Trophoblast cell (in vitro differentiated cells and primary cell): ENCODE measurements around the gene GLOD5.

ENCODE experiments used
- DNase-seq, 2 donors: peaks; one replicate each; pipeline ENCODE4 v3.0.0-alpha.2; 2016
- H2AFZ ChIP-seq: 2 replicates; pipeline ENCODE4 v1.6.1; 2013; ENCODE audit warnings: low read length, moderate library complexity, mild to moderate bottlenecking; ENCODE audit not compliant: insufficient read depth, poor library complexity
- H2AK5ac ChIP-seq: 2 replicates; pipeline ENCODE4 v1.6.1; 2013; ENCODE audit warnings: mild to moderate bottlenecking, low read length
- H2BK120ac ChIP-seq: 2 replicates; pipeline ENCODE4 v1.6.1; 2013; ENCODE audit warnings: low read length, mild to moderate bottlenecking, moderate library complexity; ENCODE audit not compliant: insufficient read depth, poor library complexity
- H2BK12ac ChIP-seq: 2 replicates; pipeline ENCODE4 v1.6.1; 2013; ENCODE audit warnings: mild to moderate bottlenecking, low read length, moderate library complexity
- H2BK5ac ChIP-seq: 2 replicates; pipeline ENCODE4 v1.6.1; 2013; ENCODE audit warnings: low read length, low read depth, moderate library complexity, mild to moderate bottlenecking; ENCODE audit not compliant: poor library complexity
- H3K14ac ChIP-seq: 2 replicates; pipeline ENCODE4 v1.6.1; 2013; ENCODE audit warnings: mild to moderate bottlenecking, low read length
- H3K18ac ChIP-seq: 2 replicates; pipeline ENCODE4 v1.6.1; 2013; ENCODE audit warnings: mild to moderate bottlenecking, low read length
- H3K23ac ChIP-seq: 2 replicates; pipeline ENCODE4 v1.6.1; 2013; ENCODE audit warnings: low read length
- H3K27ac ChIP-seq: 2 replicates; pipeline ENCODE4 v1.5.1; 2013; ENCODE audit warnings: low read depth, mild to moderate bottlenecking, inconsistent platforms, low read length, moderate library complexity
- H3K27me3 ChIP-seq: 2 replicates; pipeline ENCODE4 v1.6.1; 2013; ENCODE audit warnings: inconsistent platforms, mild to moderate bottlenecking, low read length, moderate library complexity; ENCODE audit not compliant: insufficient read depth
- H3K36me3 ChIP-seq, 2 experiments: 1 replicate in 1 of 2; 2 replicates in 1 of 2; pipeline ENCODE4 v1.6.1; 2013; ENCODE audit warnings: low read length in 2 of 2, mild to moderate bottlenecking in 2 of 2, moderate library complexity in 1 of 2; ENCODE audit not compliant: insufficient read depth in 2 of 2, control insufficient read depth in 1 of 2
- H3K4ac ChIP-seq: 2 replicates; pipeline ENCODE4 v1.6.1; 2013; ENCODE audit warnings: low read depth, mild to moderate bottlenecking, low read length, moderate library complexity
- H3K4me1 ChIP-seq, 2 experiments: 1 replicate in 1 of 2; 2 replicates in 1 of 2; pipeline ENCODE4 v1.6.1; 2013; ENCODE audit warnings: low read length in 2 of 2, mild to moderate bottlenecking in 2 of 2, moderate library complexity in 1 of 2; ENCODE audit not compliant: insufficient read depth in 2 of 2, control insufficient read depth in 1 of 2
- H3K4me2 ChIP-seq: 2 replicates; pipeline ENCODE4 v1.6.1; 2013; ENCODE audit warnings: inconsistent platforms, mild to moderate bottlenecking, low read length, moderate library complexity
- H3K4me3 ChIP-seq: 2 replicates; pipeline ENCODE4 v1.5.1; 2013; ENCODE audit warnings: mild to moderate bottlenecking, low read depth, low read length, inconsistent platforms
- H3K79me1 ChIP-seq: one replicate; pipeline ENCODE4 v1.6.1; 2013; ENCODE audit warnings: low read length
- H3K79me2 ChIP-seq: 2 replicates; pipeline ENCODE4 v1.6.1; 2013; ENCODE audit warnings: low read length, mild to moderate bottlenecking; ENCODE audit not compliant: control insufficient read depth, insufficient read depth, poor library complexity
- H3K9ac ChIP-seq: 2 replicates; pipeline ENCODE4 v1.6.1; 2013; ENCODE audit warnings: mild to moderate bottlenecking, low read length
- H3K9me3 ChIP-seq: 2 replicates; pipeline ENCODE4 v1.6.1; 2013; ENCODE audit warnings: low read depth, mild to moderate bottlenecking, control low read depth, inconsistent platforms, low read length; ENCODE audit not compliant: insufficient read depth
- H4K12ac ChIP-seq: 2 replicates; pipeline ENCODE4 v1.6.1; 2013; ENCODE audit warnings: low read depth, mild to moderate bottlenecking, low read length, moderate library complexity
- H4K8ac ChIP-seq: 2 replicates; pipeline ENCODE4 v1.6.1; 2013; ENCODE audit warnings: low read depth, mild to moderate bottlenecking, low read length, moderate library complexity
- H4K91ac ChIP-seq: one replicate; pipeline ENCODE4 v1.6.1; 2013; ENCODE audit warnings: low read depth, mild to moderate bottlenecking, low read length, moderate library complexity
- WGBS: extraction: QIAGEN DNeasy Blood & Tissue Kit; methylation state at CpG from one replicate; pipeline ENCODE4 v1.1.7; 2013; ENCODE audit warnings: missing lambda C conversion rate; ENCODE audit not compliant: insufficient read length, insufficient coverage; ENCODE audit errors: extremely low coverage; 5-methylcytosine and 5-hydroxymethylcytosine counted together

GLOD5 gene

DNA sequence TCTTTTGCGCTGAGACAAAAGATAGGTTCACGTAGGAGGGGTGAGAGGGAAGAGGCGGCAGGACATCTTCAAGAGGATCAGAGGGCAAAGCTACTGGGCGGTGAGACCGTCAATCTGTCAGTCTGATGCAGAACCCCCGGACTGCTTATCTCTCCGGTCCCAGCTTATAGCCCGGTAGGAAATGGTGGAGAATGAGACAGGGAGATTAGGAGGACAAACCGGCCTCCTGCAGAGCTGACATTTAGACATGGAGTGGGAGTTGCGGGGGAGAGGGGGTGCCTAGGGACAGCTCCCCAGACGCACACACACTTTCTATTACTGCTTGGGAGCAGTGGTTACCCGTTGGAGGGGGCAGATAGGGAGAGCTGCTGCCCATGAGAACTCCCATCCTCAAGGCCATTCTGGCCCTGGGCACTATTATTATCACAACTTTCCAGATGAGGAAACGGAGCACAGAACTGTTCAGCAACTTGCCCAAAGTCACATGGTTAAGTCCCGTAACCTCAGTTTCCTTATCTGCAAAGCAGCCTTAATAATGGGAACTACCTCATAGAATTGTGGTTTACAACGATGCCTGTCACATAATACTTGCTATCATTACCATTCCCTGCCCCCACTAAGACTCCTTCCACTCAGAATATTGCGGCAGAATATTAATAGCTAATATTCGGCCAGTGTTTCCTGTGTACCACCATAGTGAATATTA is 39.2 kb downstream of the GLOD5 start:
- H3K27me3 ChIP-seq, result no peaks in the 10 kb centered on the region
- H3K23ac ChIP-seq, result no peak overlapping the region
- H3K36me3 ChIP-seq, result peaks cover 12 to 13% of the 10 kb centered on the region in 2 experiments
- peak overlapping the region; percentile 58 for H2BK12ac ChIP-seq
- H3K9ac ChIP-seq, result peak overlapping the region; percentile 6
- no CpG with 5 or more reads among the region's 17 CpGs for WGBS
- peak overlapping the region; percentile 98 for H4K12ac ChIP-seq
- no peak overlapping the region for H2AFZ ChIP-seq
- peak overlapping the region; percentile 83 for H3K4me2 ChIP-seq
- H3K9me3 ChIP-seq, result no peaks in the 10 kb centered on the region
- peak in 1 of 2 donors; percentile 4 for DNase-seq
- peak overlapping the region; percentile 33 for H2BK120ac ChIP-seq
- H3K4ac ChIP-seq, result peak overlapping the region; percentile 12
- H3K18ac ChIP-seq, result no peak overlapping the region
- peak overlapping the region; percentile 88 for H3K4me3 ChIP-seq
- H4K8ac ChIP-seq, result peak overlapping the region; percentile 99
- peaks cover 4% of the 10 kb centered on the region for H3K79me2 ChIP-seq
- H3K79me1 ChIP-seq, result peaks cover 13% of the 10 kb centered on the region
- peak overlapping the region; percentile 77 for H4K91ac ChIP-seq
- H3K14ac ChIP-seq, result peak overlapping the region; percentile 53
- H2AK5ac ChIP-seq, result peak overlapping the region; percentile 79
- peaks cover 10 to 11% of the 10 kb centered on the region in 2 experiments for H3K4me1 ChIP-seq
- H3K27ac ChIP-seq, result peak overlapping the region; percentile 63
- no peak overlapping the region for H2BK5ac ChIP-seq

DNA sequence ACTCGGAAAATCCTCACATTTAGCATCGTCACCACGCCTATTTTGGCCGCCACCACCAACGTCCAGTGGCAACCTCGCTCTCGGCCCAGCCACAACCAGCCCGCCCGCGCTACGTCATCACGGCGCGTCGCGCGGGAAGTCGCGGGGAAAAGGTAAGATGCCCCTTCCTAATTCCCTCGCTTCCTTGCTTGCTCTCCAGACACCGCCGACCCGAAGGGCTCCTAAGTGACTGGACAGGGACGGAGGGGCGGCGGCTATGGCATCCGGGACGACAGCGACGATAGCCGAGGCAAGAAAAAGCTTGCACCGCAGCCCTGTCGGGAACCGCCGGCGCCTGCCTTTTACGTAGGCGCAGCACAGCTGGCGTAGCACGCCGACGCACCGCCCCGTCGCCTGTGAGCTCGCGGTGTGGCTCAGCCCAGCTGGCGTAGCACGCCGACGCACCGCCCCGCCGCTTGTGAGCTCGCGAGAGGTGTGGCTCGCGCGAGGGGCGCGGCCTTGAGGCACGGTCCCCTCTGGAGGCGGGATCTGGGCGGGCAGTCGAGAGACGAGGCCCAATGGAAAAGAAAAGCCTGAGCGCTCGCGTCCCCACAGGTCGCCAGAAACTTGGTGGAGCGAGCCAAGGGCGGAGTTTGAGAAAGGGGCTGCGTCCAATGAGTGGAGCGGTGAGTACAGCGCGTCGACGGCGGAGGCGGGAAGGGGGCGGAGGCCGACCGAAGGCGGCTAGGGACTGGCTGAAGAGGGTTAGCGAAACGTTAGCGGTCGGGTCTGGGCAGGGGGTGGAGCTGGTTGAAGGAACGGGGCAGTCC is 39.9 kb downstream of the GLOD5 start, which contains the start of gene HDAC6:
Gene HDAC6, plus strand, starts transcription at position 788 of the 809 bp plus-strand sequence. CDS start 626 bp downstream, outside the sequence.
- Histone ChIP-seq H3K4ac (peak within 1 kb of the TSS; percentile 93), H2AFZ (peak within 1 kb of the TSS; percentile 63), H4K8ac (peak within 1 kb of the TSS; percentile 99), H3K4me1 (peaks cover 5 to 8% of the 10 kb centered on the region in 2 experiments), H2BK12ac (no peak within 1 kb of the TSS), H3K27ac (peak within 1 kb of the TSS; percentile 97), H4K91ac (peak within 1 kb of the TSS; percentile 98), H3K23ac (no peak within 1 kb of the TSS), H3K79me2 (peaks cover 4% of the 10 kb centered on the region), H3K27me3 (no peaks in the 10 kb centered on the region), H2AK5ac (peak within 1 kb of the TSS; percentile 79), H2BK120ac (peak within 1 kb of the TSS; percentile 81), H3K79me1 (peaks cover 10% of the 10 kb centered on the region), H3K9ac (peak within 1 kb of the TSS; percentile 97), H3K4me2 (peak within 1 kb of the TSS; percentile 83), H3K36me3 (peaks cover 16 to 17% of the 10 kb centered on the region in 2 experiments), H3K14ac (peak within 1 kb of the TSS; percentile 93), H3K4me3 (peak within 1 kb of the TSS; percentile 88), H4K12ac (peak within 1 kb of the TSS; percentile 98), H2BK5ac (peak within 1 kb of the TSS; percentile 99), H3K9me3 (no peaks in the 10 kb centered on the region), H3K18ac (peak within 1 kb of the TSS; percentile 94)
- WGBS, result no CpG with 5 or more reads among the region's 89 CpGs
- DNase-seq, result peak; percentile 97 to 98

DNA sequence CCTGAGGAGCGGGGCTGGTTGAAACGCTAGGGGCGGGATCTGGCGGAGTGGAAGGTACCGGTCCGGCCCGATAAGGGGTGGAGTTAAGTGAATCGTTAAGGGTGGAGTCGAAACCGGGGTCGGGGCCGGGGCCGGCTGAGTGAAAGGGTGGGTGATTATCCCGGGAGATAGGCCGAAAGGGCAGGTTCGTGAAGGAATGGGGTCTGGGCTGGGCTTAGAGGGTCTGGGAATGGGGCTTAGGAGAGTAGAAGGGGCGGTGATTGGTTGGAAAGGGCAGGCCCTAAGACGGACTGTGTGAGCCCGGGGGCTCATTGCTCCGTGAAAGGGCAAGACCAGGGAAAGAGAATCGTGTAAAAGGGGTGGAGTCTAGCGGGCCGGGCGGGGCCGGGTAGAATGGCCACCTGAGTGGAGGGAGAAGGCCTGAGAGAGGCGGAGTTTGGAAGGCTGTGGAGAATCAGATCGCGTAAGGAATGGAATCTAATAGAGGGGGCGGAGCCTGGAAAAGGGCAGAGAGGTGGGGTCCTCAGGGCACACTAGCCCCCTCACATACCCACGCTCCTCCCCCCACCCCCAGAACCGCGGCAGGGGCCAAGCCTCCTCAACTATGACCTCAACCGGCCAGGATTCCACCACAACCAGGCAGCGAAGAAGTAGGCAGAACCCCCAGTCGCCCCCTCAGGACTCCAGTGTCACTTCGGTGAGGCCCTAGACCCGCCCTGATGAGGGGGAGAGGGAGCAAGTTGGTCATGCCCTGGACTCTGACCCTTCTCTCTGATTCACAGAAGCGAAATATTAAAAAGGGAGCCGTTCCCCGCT is 40.8 kb downstream of the GLOD5 start:
- Histone ChIP-seq H3K9ac (peak overlapping the region; percentile 97), H3K23ac (no peak overlapping the region), H2AK5ac (no peak overlapping the region), H3K4me2 (peak overlapping the region; percentile 75), H3K4ac (peak overlapping the region; percentile 84), H3K4me1 (peaks cover 5 to 8% of the 10 kb centered on the region in 2 experiments), H3K4me3 (peak overlapping the region; percentile 78), H4K12ac (peak overlapping the region; percentile 64), H3K36me3 (peaks cover 16 to 18% of the 10 kb centered on the region in 2 experiments), H3K27ac (peak overlapping the region; percentile 97), H2BK5ac (peak overlapping the region; percentile 95), H4K8ac (peak overlapping the region; percentile 85), H2BK12ac (no peak overlapping the region), H2AFZ (peak overlapping the region; percentile 63), H3K79me1 (peaks cover 10% of the 10 kb centered on the region), H4K91ac (peak overlapping the region; percentile 81), H3K79me2 (peaks cover 4% of the 10 kb centered on the region), H2BK120ac (peak overlapping the region; percentile 53), H3K18ac (peak overlapping the region; percentile 62), H3K27me3 (no peaks in the 10 kb centered on the region), H3K9me3 (no peaks in the 10 kb centered on the region), H3K14ac (peak overlapping the region; percentile 79)
- DNase-seq, result peak; percentile 79 to 82
- no CpG with 5 or more reads among the region's 40 CpGs for WGBS

DNA sequence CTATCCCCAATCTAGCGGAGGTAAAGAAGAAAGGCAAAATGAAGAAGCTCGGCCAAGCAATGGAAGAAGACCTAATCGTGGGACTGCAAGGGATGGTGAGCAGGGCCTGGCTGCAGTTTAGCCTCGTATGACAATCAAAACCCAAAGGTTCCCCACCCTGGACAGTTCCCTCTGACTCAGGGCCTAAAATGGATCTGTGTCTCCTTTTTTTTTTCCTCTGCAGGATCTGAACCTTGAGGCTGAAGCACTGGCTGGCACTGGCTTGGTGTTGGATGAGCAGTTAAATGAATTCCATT is 41.3 kb downstream of the GLOD5 start:
- H3K4me3 ChIP-seq, result peak overlapping the region; percentile 78
- peak overlapping the region; percentile 75 for H3K4me2 ChIP-seq
- peak overlapping the region; percentile 78 for H3K27ac ChIP-seq
- H4K12ac ChIP-seq, result peak overlapping the region; percentile 55
- H2AK5ac ChIP-seq, result no peak overlapping the region
- H2BK5ac ChIP-seq, result peak overlapping the region; percentile 39
- H2BK120ac ChIP-seq, result no peak overlapping the region
- peaks cover 5 to 8% of the 10 kb centered on the region in 2 experiments for H3K4me1 ChIP-seq
- peaks cover 4% of the 10 kb centered on the region for H3K79me2 ChIP-seq
- peaks cover 17 to 21% of the 10 kb centered on the region in 2 experiments for H3K36me3 ChIP-seq
- H3K23ac ChIP-seq, result no peak overlapping the region
- H3K79me1 ChIP-seq, result peaks cover 10% of the 10 kb centered on the region
- WGBS, result no CpG with 5 or more reads among the region's 4 CpGs
- no peak overlapping the region for H3K9ac ChIP-seq
- no peak overlapping the region for H3K18ac ChIP-seq
- H2BK12ac ChIP-seq, result no peak overlapping the region
- no peak overlapping the region for H3K14ac ChIP-seq
- H3K9me3 ChIP-seq, result no peaks in the 10 kb centered on the region
- H2AFZ ChIP-seq, result no peak overlapping the region
- peak overlapping the region; percentile 76 for H4K8ac ChIP-seq
- no peak overlapping the region for H3K4ac ChIP-seq
- peak overlapping the region; percentile 66 for H4K91ac ChIP-seq
- DNase-seq, result no peak
- H3K27me3 ChIP-seq, result no peaks in the 10 kb centered on the region
